Cardiac muscle cell (in vitro differentiated cells and primary cell): ENCODE data around the gene OCSTAMP. TPM values are rescaled to one million over a fixed set of nuclear protein-coding genes. Genes with fewer than 3 reads are reported as not detected.
A peak's percentile ranks its signal among the peaks of the same experiment; 100 is the strongest.

Experiments used
- DNase-seq, 2 donors: peaks; one replicate each; pipeline versions ENCODE4 v3.0.0 to v3.0.0-alpha.2; 2010 to 2017; ENCODE audit warnings: low read depth in 1 of 2, low spot score in 1 of 2
- H3K27ac ChIP-seq: fragments of 200-600 bp; sonication (generic); 2 replicates; pipeline ENCODE4 v1.5.1; 2016
- H3K27me3 ChIP-seq: fragments of 200-600 bp; sonication (generic); 2 replicates; pipeline ENCODE4 v1.6.0; 2016; ENCODE audit warnings: control low read depth
- H3K36me3 ChIP-seq: fragments of 200-600 bp; sonication (generic); 2 replicates; pipeline ENCODE4 v1.5.1; 2016; ENCODE audit warnings: control low read depth
- H3K4me1 ChIP-seq: fragments of 200-600 bp; sonication (generic); 2 replicates; pipeline ENCODE4 v1.8.1; 2017; ENCODE audit warnings: low read depth, mild to moderate bottlenecking, mixed run types
- H3K4me3 ChIP-seq: fragments of 200-600 bp; sonication (generic); 2 replicates; pipeline ENCODE4 v1.5.1; 2016; ENCODE audit warnings: mild to moderate bottlenecking
- H3K9me3 ChIP-seq: fragments of 200-600 bp; sonication (generic); 2 replicates; pipeline ENCODE4 v1.5.1; 2017; ENCODE audit warnings: low read depth, mild to moderate bottlenecking, control low read depth
- polyA plus RNA-seq: library from polyadenylated mRNA; unstranded; fragments of >200 nt; fragmentation: Nextera tagmentation; extraction: Ambion mirVana; gene quantifications from 2 replicates; pipeline ENCODE4 v1.2.1, GENCODE V29; 2016
- total RNA-seq: library from RNA; depleted of rRNA; stranded (reverse); fragments of >200 nt; gene quantifications from 2 replicates; pipeline ENCODE4 v1.2.3, GENCODE V29; 2016
- TF ChIP-seq, protein P1 (sequence below): IDR thresholded peaks from 2 replicates; pipeline ENCODE4 v1.5.1; 2012; ENCODE audit warnings: low read depth, mild to moderate bottlenecking, low read length

OCSTAMP gene
- total and polyA plus RNA-seq, 2 experiments from 2014 or later, result not detected

DNA sequence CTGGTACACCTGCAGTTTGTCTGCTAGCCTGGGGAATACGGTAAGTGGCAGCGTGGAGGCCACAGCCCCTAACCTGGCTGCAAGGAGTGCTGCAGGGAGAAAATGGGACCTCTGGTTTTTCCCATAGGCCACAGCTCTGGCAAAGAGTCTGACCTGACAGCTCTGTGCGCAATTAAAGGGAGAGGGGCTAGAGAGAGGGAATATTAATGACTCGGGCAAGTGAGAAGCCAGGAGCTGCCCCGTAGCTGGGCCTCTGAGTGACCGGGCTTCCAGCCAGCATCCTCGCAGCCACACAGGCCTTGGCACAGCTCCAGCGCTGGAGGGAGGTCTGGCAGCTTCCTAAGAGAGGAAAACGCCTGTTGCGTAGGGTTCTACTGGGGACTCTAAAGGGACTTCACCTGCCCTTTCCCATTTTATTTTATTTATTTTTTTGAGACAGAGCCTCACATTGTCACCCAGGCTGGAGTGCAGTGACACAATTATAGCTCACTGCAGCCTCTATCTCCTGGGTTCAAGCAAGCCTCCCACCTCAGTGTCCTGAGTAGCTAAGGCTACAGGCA lies 18.2 kb upstream of the OCSTAMP start:
- DNase-seq, result peak; percentile 44 to 93

DNA sequence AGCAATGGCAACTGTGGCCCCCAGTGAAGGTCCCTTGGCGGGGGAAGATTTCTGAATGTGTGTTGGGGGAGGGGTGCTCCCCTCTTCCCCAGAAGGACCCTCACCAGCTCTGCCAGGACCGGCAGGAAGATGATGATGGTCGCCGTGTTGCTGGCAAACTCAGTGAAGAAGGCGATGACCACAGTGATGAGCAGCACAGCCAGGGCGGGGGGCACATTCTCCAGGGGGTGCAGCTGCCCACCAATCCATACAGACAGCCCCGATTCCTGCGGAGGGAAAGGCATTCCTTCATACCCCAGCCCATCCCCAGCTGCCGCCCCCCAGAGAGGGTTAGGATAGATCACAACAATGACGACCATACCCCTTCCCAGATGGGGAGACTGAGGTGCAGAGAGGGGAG lies 15.7 kb upstream of the OCSTAMP start:
- Histone ChIP-seq H3K4me1 (peaks cover 4% of the 10 kb centered on the region), H3K9me3 (no peaks in the 10 kb centered on the region), H3K36me3 (no peaks in the 10 kb centered on the region), H3K4me3 (no peak overlapping the region), H3K27ac (no peak overlapping the region), H3K27me3 (no peaks in the 10 kb centered on the region)
- DNase-seq, result no peak
- TF ChIP-seq, protein P1, sequence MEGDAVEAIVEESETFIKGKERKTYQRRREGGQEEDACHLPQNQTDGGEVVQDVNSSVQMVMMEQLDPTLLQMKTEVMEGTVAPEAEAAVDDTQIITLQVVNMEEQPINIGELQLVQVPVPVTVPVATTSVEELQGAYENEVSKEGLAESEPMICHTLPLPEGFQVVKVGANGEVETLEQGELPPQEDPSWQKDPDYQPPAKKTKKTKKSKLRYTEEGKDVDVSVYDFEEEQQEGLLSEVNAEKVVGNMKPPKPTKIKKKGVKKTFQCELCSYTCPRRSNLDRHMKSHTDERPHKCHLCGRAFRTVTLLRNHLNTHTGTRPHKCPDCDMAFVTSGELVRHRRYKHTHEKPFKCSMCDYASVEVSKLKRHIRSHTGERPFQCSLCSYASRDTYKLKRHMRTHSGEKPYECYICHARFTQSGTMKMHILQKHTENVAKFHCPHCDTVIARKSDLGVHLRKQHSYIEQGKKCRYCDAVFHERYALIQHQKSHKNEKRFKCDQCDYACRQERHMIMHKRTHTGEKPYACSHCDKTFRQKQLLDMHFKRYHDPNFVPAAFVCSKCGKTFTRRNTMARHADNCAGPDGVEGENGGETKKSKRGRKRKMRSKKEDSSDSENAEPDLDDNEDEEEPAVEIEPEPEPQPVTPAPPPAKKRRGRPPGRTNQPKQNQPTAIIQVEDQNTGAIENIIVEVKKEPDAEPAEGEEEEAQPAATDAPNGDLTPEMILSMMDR, result no peak

More for the DNA sequence above, 18.2 kb upstream of the OCSTAMP start:
- Histone ChIP-seq H3K27me3 (no peaks in the 10 kb centered on the region), H3K4me1 (peaks cover 4% of the 10 kb centered on the region), H3K9me3 (no peaks in the 10 kb centered on the region), H3K36me3 (no peaks in the 10 kb centered on the region), H3K4me3 (no peak overlapping the region), H3K27ac (peak overlapping the region; percentile 47)
- TF ChIP-seq, protein P1, result no peak

DNA sequence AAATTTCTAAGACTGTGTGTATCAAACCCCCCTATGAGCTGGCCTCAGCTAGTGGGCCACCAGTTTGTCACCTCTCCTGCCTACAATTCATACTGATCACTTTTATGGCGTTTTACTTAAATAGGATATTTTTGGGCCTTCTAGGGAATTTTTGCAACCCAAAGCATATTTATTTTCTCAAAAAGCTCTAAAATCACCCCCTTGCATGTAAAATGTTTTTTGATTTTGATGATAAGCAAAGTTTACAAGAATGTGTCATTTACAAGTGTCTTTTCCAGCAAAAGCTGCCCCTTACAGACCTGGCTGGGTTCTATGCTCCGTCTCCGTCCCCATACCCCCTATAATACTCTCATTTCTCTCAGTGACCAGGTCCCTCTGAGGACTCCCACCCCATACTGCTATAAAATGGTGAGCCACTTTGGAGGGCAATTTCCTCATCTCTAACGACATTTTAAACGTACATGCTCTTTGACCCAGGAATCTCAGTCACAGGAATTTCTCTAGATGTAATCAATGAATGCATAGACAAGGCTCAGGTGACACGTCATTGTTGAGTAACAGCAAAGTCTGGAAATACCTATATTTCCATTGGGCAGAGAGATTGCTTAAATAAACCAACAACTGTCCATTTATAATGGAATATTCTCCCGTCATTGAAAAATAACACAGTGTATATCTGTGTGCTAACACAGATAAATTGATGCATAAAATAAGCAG lies 13.9 kb upstream of the OCSTAMP start:
- H3K9me3 ChIP-seq, result no peaks in the 10 kb centered on the region
- no peaks in the 10 kb centered on the region for H3K36me3 ChIP-seq
- TF ChIP-seq, protein P1, result no peak
- DNase-seq, result no peak
- no peaks in the 10 kb centered on the region for H3K27me3 ChIP-seq
- H3K27ac ChIP-seq, result no peak overlapping the region
- no peak overlapping the region for H3K4me3 ChIP-seq
- H3K4me1 ChIP-seq, result peaks cover 4% of the 10 kb centered on the region

DNA sequence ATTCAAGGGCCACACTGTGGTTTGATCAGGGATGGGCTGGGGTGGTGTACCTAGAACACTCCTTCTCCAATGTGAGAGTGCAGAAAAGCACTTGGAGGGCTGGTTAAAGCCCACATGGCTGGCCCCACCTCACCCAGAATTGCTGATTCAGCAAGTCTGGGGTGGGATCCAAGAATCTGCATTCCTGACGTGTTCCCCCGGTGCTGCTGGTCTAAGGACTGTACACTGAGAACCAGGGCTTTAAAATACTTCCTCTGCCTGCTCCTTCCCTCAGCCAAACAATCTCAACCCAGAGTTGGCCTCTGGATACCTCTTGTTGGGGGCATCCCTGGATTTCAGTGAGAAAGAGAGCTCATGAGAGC lies 13.4 kb upstream of the OCSTAMP start:
- Histone ChIP-seq H3K4me3 (no peak overlapping the region), H3K27ac (no peak overlapping the region), H3K36me3 (no peaks in the 10 kb centered on the region), H3K4me1 (peaks cover 4% of the 10 kb centered on the region), H3K9me3 (no peaks in the 10 kb centered on the region), H3K27me3 (no peaks in the 10 kb centered on the region)
- DNase-seq, result no peak
- TF ChIP-seq, protein P1, result no peak

DNA sequence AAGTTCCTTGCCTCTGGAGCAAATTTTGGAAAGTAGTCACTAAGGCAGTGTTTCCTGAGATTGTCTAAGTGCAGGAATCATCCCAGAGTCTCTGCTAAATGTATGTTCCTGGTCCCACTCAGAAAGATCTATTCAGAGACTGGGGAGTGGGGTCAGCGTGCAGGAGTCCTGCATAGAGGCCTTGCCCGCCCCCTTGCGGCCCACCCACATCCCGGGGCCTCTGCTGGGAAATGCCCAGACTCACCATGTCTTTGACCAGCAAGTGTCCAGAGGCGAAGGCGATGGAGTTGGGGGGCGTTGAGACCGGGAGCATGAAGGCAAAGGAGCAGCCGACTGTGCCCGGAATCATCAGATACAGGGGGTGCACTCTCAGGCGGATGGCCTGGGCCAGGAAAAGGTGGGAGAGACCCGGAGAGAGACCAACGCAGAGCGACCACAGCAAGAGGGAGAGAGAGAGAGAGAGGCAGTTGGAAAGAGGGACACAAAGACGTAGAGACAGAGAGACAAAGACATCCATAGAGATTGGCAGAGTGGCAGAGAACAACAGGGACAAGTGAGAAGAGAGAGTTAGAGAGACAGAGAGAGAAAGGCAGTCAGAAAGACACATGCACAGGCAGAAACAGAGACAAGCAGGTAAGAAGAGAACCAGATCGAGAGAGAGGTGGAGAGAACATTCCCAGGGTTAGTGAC lies 12.9 kb upstream of the OCSTAMP start:
- no peaks in the 10 kb centered on the region for H3K27me3 ChIP-seq
- no peak overlapping the region for H3K4me3 ChIP-seq
- peak overlapping the region; percentile 71 for H3K27ac ChIP-seq

More for the DNA sequence above, 12.9 kb upstream of the OCSTAMP start:
- DNase-seq, result peak; percentile 12 to 27
- H3K9me3 ChIP-seq, result no peaks in the 10 kb centered on the region
- TF ChIP-seq, protein P1, result peak; percentile 25
- H3K4me1 ChIP-seq, result no peaks in the 10 kb centered on the region
- H3K36me3 ChIP-seq, result no peaks in the 10 kb centered on the region
